Measurements from ENCODE around the gene C4orf54. TPM values are rescaled to one million over a fixed set of nuclear protein-coding genes. Genes with fewer than 3 reads are reported as not detected.

The C4orf54 gene
- total RNA-seq, 2 donors from 2014 or later: 0.32 to 0.62 TPM

DNA sequence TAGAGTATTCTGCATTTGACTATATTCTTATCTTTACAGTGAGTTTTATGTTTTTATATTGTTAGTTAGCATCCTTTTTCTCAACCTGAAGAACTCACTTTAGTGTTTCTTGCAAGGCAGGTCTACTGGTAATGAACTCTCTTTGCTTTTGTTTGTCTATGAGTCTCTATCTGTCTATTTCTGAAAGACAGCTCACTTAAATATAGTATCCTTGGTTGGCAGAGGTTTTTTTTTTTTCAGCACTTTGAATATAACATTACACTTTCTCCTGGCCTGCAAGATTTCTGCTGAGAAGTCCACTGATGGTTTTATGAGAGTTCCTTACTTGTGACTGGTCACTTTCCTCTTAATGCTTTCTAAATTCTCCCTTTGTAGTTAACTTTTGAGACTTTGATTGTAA, 32.8 kb upstream of the C4orf54 start:
- intact Hi-C loops (cut with DNase I): no loop called here
- no peak for TF ChIP-seq POLR2AphosphoS5 (IDR thresholded peaks at IDR 0.05)
- no peak for TF ChIP-seq POLR2A (IDR thresholded peaks at IDR 0.05)
- TF ChIP-seq, protein P1, sequence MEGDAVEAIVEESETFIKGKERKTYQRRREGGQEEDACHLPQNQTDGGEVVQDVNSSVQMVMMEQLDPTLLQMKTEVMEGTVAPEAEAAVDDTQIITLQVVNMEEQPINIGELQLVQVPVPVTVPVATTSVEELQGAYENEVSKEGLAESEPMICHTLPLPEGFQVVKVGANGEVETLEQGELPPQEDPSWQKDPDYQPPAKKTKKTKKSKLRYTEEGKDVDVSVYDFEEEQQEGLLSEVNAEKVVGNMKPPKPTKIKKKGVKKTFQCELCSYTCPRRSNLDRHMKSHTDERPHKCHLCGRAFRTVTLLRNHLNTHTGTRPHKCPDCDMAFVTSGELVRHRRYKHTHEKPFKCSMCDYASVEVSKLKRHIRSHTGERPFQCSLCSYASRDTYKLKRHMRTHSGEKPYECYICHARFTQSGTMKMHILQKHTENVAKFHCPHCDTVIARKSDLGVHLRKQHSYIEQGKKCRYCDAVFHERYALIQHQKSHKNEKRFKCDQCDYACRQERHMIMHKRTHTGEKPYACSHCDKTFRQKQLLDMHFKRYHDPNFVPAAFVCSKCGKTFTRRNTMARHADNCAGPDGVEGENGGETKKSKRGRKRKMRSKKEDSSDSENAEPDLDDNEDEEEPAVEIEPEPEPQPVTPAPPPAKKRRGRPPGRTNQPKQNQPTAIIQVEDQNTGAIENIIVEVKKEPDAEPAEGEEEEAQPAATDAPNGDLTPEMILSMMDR (IDR thresholded peaks at IDR 0.05): no peak
- H3K4me1 ChIP-seq (replicated peaks): no peaks in the 10 kb centered on the region
- H3K9me3 ChIP-seq: no peaks in the 10 kb centered on the region
- DNase-seq (ENCODE audit: low spot score): no peak
- no peak overlapping the region for H3K4me3 ChIP-seq
- no peaks in the 10 kb centered on the region for H3K27me3 ChIP-seq (replicated peaks; ENCODE audit: insufficient read depth)
- H3K36me3 ChIP-seq: no peaks in the 10 kb centered on the region
- H3K27ac ChIP-seq: no peak overlapping the region

DNA sequence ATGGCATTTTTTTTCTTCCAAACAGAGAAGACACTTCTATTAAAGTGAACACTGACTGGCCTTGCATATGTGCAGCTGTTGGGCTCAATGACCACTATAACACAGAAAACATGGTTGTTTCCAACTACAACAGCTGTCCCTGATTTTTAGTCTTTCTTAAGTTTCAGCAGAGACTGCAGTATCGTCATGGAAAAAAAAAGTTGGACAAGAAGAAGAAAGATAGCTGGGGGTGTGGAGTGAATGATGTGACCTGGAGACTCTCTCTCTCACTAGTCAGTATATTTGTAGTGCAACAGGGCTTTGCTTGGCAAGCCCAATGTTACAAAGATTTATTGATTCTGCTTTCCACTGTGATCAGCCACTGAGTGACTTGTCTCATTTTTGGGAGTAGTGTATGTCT, 29.5 kb upstream of the C4orf54 start:
- Histone ChIP-seq H3K36me3 (no peaks in the 10 kb centered on the region), H3K4me1 (replicated peaks) (no peaks in the 10 kb centered on the region), H3K27ac (no peak overlapping the region), H3K9me3 (no peaks in the 10 kb centered on the region), H3K27me3 (replicated peaks; ENCODE audit: insufficient read depth) (no peaks in the 10 kb centered on the region), H3K4me3 (no peak overlapping the region)
- 48% methylated on average over 1 of the region's 1 CpG for WGBS
- no peak for TF ChIP-seq POLR2A (IDR thresholded peaks at IDR 0.05)
- TF ChIP-seq, protein P1 (IDR thresholded peaks at IDR 0.05): no peak
- TF ChIP-seq POLR2AphosphoS5 (IDR thresholded peaks at IDR 0.05): no peak
- no peak for DNase-seq (ENCODE audit: low spot score)
- intact Hi-C loops (cut with DNase I): no loop called here

- TF ChIP-seq, protein P1 (IDR thresholded peaks at IDR 0.05): no peak
- no peak for TF ChIP-seq POLR2A (IDR thresholded peaks at IDR 0.05)
- TF ChIP-seq POLR2AphosphoS5 (IDR thresholded peaks at IDR 0.05): no peak
- H3K4me3 ChIP-seq: no peak overlapping the region
- no peaks in the 10 kb centered on the region for H3K9me3 ChIP-seq
- H3K27ac ChIP-seq: no peak overlapping the region
- no peaks in the 10 kb centered on the region for H3K36me3 ChIP-seq
- no peak for DNase-seq (ENCODE audit: low spot score)
- H3K4me1 ChIP-seq (replicated peaks): no peaks in the 10 kb centered on the region
- intact Hi-C loops (cut with DNase I): no loop called here
- 94% methylated on average over 2 of the region's 2 CpGs for WGBS
- no peaks in the 10 kb centered on the region for H3K27me3 ChIP-seq (replicated peaks; ENCODE audit: insufficient read depth)
Measured at GRCh38 chr4:99685234-99685633, 27.6 kb upstream of the C4orf54 start.

DNA sequence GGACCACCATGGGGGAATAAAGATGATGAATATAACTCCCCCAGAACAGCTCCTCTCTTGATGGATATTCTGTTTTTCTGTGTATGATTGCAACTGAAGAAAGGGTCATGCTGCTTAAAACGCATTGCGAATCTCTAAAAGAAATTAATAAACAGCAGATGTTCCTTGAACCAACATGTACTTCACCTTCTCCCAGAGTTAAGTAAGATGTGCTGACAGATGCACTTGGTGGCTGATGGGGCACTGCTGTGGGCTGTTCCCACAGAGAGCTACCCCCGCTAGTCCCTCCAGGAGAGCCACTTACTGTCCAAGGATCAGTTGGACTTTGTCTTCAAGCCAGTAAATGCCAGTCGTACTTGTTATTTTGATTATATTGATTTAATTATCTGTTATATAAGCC, 26.3 kb upstream of the C4orf54 start:
- H3K9me3 ChIP-seq: no peaks in the 10 kb centered on the region
- no peaks in the 10 kb centered on the region for H3K36me3 ChIP-seq
- DNase-seq (ENCODE audit: low spot score): no peak
- WGBS: 69% methylated on average over 4 of the region's 4 CpGs
- H3K27ac ChIP-seq: no peak overlapping the region
- TF ChIP-seq, protein P1 (IDR thresholded peaks at IDR 0.05): no peak
- TF ChIP-seq POLR2AphosphoS5 (IDR thresholded peaks at IDR 0.05): no peak
- no peak for TF ChIP-seq POLR2A (IDR thresholded peaks at IDR 0.05)
- intact Hi-C loops (cut with DNase I): no loop called here
- no peak overlapping the region for H3K4me3 ChIP-seq
- H3K27me3 ChIP-seq (replicated peaks; ENCODE audit: insufficient read depth): no peaks in the 10 kb centered on the region
- H3K4me1 ChIP-seq (replicated peaks): no peaks in the 10 kb centered on the region

DNA sequence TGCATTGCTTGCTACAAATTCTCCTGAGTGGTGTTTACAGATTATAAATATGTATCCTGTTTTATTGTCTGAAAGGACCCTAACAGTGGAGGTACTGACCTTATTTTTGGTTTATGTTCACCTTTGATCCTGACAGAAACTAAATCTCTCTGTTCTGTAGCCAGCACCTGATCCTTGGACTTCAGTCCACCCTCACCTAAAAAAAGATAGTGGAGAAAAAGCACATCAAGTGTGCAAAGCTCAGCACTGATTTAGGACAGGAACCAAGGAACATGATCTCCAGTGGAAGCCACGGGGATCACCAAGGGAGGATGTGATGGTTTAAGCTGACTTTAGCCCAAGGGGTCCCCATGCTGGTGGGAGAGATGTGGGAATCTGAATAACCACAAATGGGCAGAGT, 22.3 kb upstream of the C4orf54 start:
- H3K4me3 ChIP-seq: no peak overlapping the region
- H3K27ac ChIP-seq: no peak overlapping the region
- TF ChIP-seq POLR2A (IDR thresholded peaks at IDR 0.05) (no peak), POLR2AphosphoS5 (IDR thresholded peaks at IDR 0.05) (no peak)
- TF ChIP-seq, protein P1 (IDR thresholded peaks at IDR 0.05): no peak
- intact Hi-C loops (cut with DNase I): no loop called here
- no peaks in the 10 kb centered on the region for H3K4me1 ChIP-seq (replicated peaks)
- H3K27me3 ChIP-seq (replicated peaks; ENCODE audit: insufficient read depth): no peaks in the 10 kb centered on the region
- no peak for DNase-seq (ENCODE audit: low spot score)
- 88% methylated on average over 1 of the region's 1 CpG for whole genome bisulfite sequencing
- no peaks in the 10 kb centered on the region for H3K36me3 ChIP-seq
- no peaks in the 10 kb centered on the region for H3K9me3 ChIP-seq

All from prostate gland (tissue), 2 donors.